ENCODE data around the gene SYNGR3.

SYNGR3 gene

GRCh38 chr16:2001035-2001434 lies 11.3 kb downstream of the SYNGR3 start:
- DNase-seq (ENCODE audit: low read depth, low spot score), result no peak
- Histone ChIP-seq H3K4me3 (ENCODE audit: insufficient read length, low read depth) (no peak overlapping the region), H3K4me1 (ENCODE audit: insufficient read depth, insufficient read length) (peaks cover 21% of the 10 kb centered on the region), H3K9ac (ENCODE audit: insufficient read length, low read depth) (no peak overlapping the region), H3K9me3 (ENCODE audit: insufficient read depth, low read length) (no peaks in the 10 kb centered on the region), H3K27me3 (ENCODE audit: insufficient read depth, insufficient read length) (no peaks in the 10 kb centered on the region), H3K36me3 (ENCODE audit: insufficient read depth, insufficient read length, low read length) (peaks cover 90% of the 10 kb centered on the region)
- TF ChIP-seq ZNF274 (IDR thresholded peaks at IDR 0.05; ENCODE audit: low read depth, low read length) (no peak), SUZ12 (IDR thresholded peaks at IDR 0.05; ENCODE audit: extremely low read depth, insufficient read depth, insufficient read length) (no peak), YY1 (IDR thresholded peaks at IDR 0.05; ENCODE audit: insufficient read depth, insufficient read length) (no peak)

- H3K4me1 ChIP-seq (ENCODE audit: insufficient read depth, insufficient read length), result peaks cover 27% of the 10 kb centered on the region
- H3K4me3 ChIP-seq (ENCODE audit: insufficient read length, low read depth), result no peak overlapping the region
- no peak for DNase-seq (ENCODE audit: low read depth, low spot score)
- H3K9me3 ChIP-seq (ENCODE audit: insufficient read depth, low read length), result no peaks in the 10 kb centered on the region
- no peak overlapping the region for H3K9ac ChIP-seq (ENCODE audit: insufficient read length, low read depth)
- no peaks in the 10 kb centered on the region for H3K27me3 ChIP-seq (ENCODE audit: insufficient read depth, insufficient read length)
- TF ChIP-seq SUZ12 (IDR thresholded peaks at IDR 0.05; ENCODE audit: extremely low read depth, insufficient read depth, insufficient read length) (no peak), YY1 (IDR thresholded peaks at IDR 0.05; ENCODE audit: insufficient read depth, insufficient read length) (no peak), ZNF274 (IDR thresholded peaks at IDR 0.05; ENCODE audit: low read depth, low read length) (no peak)
- peaks cover 90% of the 10 kb centered on the region for H3K36me3 ChIP-seq (ENCODE audit: insufficient read depth, insufficient read length, low read length)
Observed at GRCh38 chr16:2001456-2002355, 11.9 kb downstream of the SYNGR3 start.

GRCh38 chr16:2002406-2003230 lies 12.8 kb downstream of the SYNGR3 start:
- peaks cover 35% of the 10 kb centered on the region for H3K4me1 ChIP-seq (ENCODE audit: insufficient read depth, insufficient read length)
- no peak overlapping the region for H3K4me3 ChIP-seq (ENCODE audit: insufficient read length, low read depth)
- peak overlapping the region; percentile 78 for H3K9ac ChIP-seq (ENCODE audit: insufficient read length, low read depth)
- DNase-seq (ENCODE audit: low read depth, low spot score), result no peak
- H3K36me3 ChIP-seq (ENCODE audit: insufficient read depth, insufficient read length, low read length), result peaks cover 90% of the 10 kb centered on the region
- no peaks in the 10 kb centered on the region for H3K9me3 ChIP-seq (ENCODE audit: insufficient read depth, low read length)
- TF ChIP-seq ZNF274 (IDR thresholded peaks at IDR 0.05; ENCODE audit: low read depth, low read length) (no peak), YY1 (IDR thresholded peaks at IDR 0.05; ENCODE audit: insufficient read depth, insufficient read length) (no peak), SUZ12 (IDR thresholded peaks at IDR 0.05; ENCODE audit: extremely low read depth, insufficient read depth, insufficient read length) (no peak)
- H3K27me3 ChIP-seq (ENCODE audit: insufficient read depth, insufficient read length), result no peaks in the 10 kb centered on the region

- H3K27me3 ChIP-seq (ENCODE audit: insufficient read depth, insufficient read length), result no peaks in the 10 kb centered on the region
- no peak overlapping the region for H3K4me3 ChIP-seq (ENCODE audit: insufficient read length, low read depth)
- H3K4me1 ChIP-seq (ENCODE audit: insufficient read depth, insufficient read length), result peaks cover 38% of the 10 kb centered on the region
- TF ChIP-seq ZNF274 (IDR thresholded peaks at IDR 0.05; ENCODE audit: low read depth, low read length), result no peak
- TF ChIP-seq YY1 (IDR thresholded peaks at IDR 0.05; ENCODE audit: insufficient read depth, insufficient read length), result no peak
- no peak for TF ChIP-seq SUZ12 (IDR thresholded peaks at IDR 0.05; ENCODE audit: extremely low read depth, insufficient read depth, insufficient read length)
- peak overlapping the region; percentile 78 for H3K9ac ChIP-seq (ENCODE audit: insufficient read length, low read depth)
- H3K9me3 ChIP-seq (ENCODE audit: insufficient read depth, low read length), result no peaks in the 10 kb centered on the region
- peaks cover 90% of the 10 kb centered on the region for H3K36me3 ChIP-seq (ENCODE audit: insufficient read depth, insufficient read length, low read length)
- no peak for DNase-seq (ENCODE audit: low read depth, low spot score)
Observed at GRCh38 chr16:2003231-2003826, 13.6 kb downstream of the SYNGR3 start.

GRCh38 chr16:2003827-2004641 lies 14.3 kb downstream of the SYNGR3 start:
- peak overlapping the region; percentile 78 for H3K9ac ChIP-seq (ENCODE audit: insufficient read length, low read depth)
- no peaks in the 10 kb centered on the region for H3K27me3 ChIP-seq (ENCODE audit: insufficient read depth, insufficient read length)
- H3K9me3 ChIP-seq (ENCODE audit: insufficient read depth, low read length), result no peaks in the 10 kb centered on the region
- no peak overlapping the region for H3K4me3 ChIP-seq (ENCODE audit: insufficient read length, low read depth)
- peak; percentile 98 for DNase-seq (ENCODE audit: low read depth, low spot score)
- peaks cover 87% of the 10 kb centered on the region for H3K36me3 ChIP-seq (ENCODE audit: insufficient read depth, insufficient read length, low read length)
- TF ChIP-seq ZNF274 (IDR thresholded peaks at IDR 0.05; ENCODE audit: low read depth, low read length), result no peak
- TF ChIP-seq YY1 (IDR thresholded peaks at IDR 0.05; ENCODE audit: insufficient read depth, insufficient read length), result peak; percentile 43
- TF ChIP-seq SUZ12 (IDR thresholded peaks at IDR 0.05; ENCODE audit: extremely low read depth, insufficient read depth, insufficient read length), result no peak
- H3K4me1 ChIP-seq (ENCODE audit: insufficient read depth, insufficient read length), result peaks cover 38% of the 10 kb centered on the region

- no peak for TF ChIP-seq ZNF274 (IDR thresholded peaks at IDR 0.05; ENCODE audit: low read depth, low read length)
- no peak for TF ChIP-seq YY1 (IDR thresholded peaks at IDR 0.05; ENCODE audit: insufficient read depth, insufficient read length)
- no peak for TF ChIP-seq SUZ12 (IDR thresholded peaks at IDR 0.05; ENCODE audit: extremely low read depth, insufficient read depth, insufficient read length)
- no peak for DNase-seq (ENCODE audit: low read depth, low spot score)
- H3K4me3 ChIP-seq (ENCODE audit: insufficient read length, low read depth), result no peak overlapping the region
- no peaks in the 10 kb centered on the region for H3K9me3 ChIP-seq (ENCODE audit: insufficient read depth, low read length)
- peak overlapping the region; percentile 46 for H3K9ac ChIP-seq (ENCODE audit: insufficient read length, low read depth)
- H3K36me3 ChIP-seq (ENCODE audit: insufficient read depth, insufficient read length, low read length), result peaks cover 78% of the 10 kb centered on the region
- no peaks in the 10 kb centered on the region for H3K27me3 ChIP-seq (ENCODE audit: insufficient read depth, insufficient read length)
- peaks cover 38% of the 10 kb centered on the region for H3K4me1 ChIP-seq (ENCODE audit: insufficient read depth, insufficient read length)
Observed at GRCh38 chr16:2004795-2005517, 15.2 kb downstream of the SYNGR3 start.

Measured in NT2/D1 (cell line).